Measurements from ENCODE around the gene TAS2R60.
A peak's percentile ranks its signal among the peaks of the same experiment; 100 is the strongest.
"Not testable (repeated sequence)": the region's sequence is repeated elsewhere in the genome, so short reads cannot be mapped to it uniquely, and the experiment has no call there.

The TAS2R60 gene

GRCh38 chr7:143443153-143443552, at the start of gene TAS2R60:
Gene TAS2R60, plus strand, starts transcription at chr7:143443453. Its CDS starts 0 bp downstream, at chr7:143443453.
- DNase-seq (ENCODE audit: low read depth in 2 of 2), result no peak

GRCh38 chr7:143394068-143394467, 49.2 kb upstream of the TAS2R60 start:
- no peak for DNase-seq (ENCODE audit: low read depth in 2 of 2)

- no peak for DNase-seq (ENCODE audit: low read depth in 2 of 2)
Measured at GRCh38 chr7:143394777-143395176, 48.5 kb upstream of the TAS2R60 start.

- no peak for DNase-seq (ENCODE audit: low read depth in 2 of 2)
Measured at GRCh38 chr7:143395187-143396149, 47.8 kb upstream of the TAS2R60 start.

GRCh38 chr7:143396182-143396581, 47.1 kb upstream of the TAS2R60 start:
- DNase-seq (ENCODE audit: low read depth in 2 of 2), result no peak

- DNase-seq (ENCODE audit: low read depth in 2 of 2), result no peak
Measured at GRCh38 chr7:143396625-143397556, 46.4 kb upstream of the TAS2R60 start.

GRCh38 chr7:143397710-143398530, 45.3 kb upstream of the TAS2R60 start:
- no peak for DNase-seq (ENCODE audit: low read depth in 2 of 2)

- no peak for DNase-seq (ENCODE audit: low read depth in 2 of 2)
Measured at GRCh38 chr7:143398616-143399015, 44.6 kb upstream of the TAS2R60 start.

- DNase-seq (ENCODE audit: low read depth in 2 of 2), result no peak
Measured at GRCh38 chr7:143399151-143399550, 44.1 kb upstream of the TAS2R60 start.

GRCh38 chr7:143399642-143400041, 43.6 kb upstream of the TAS2R60 start:
- DNase-seq (ENCODE audit: low read depth in 2 of 2), result no peak

- no peak for DNase-seq (ENCODE audit: low read depth in 2 of 2)
Measured at GRCh38 chr7:143401265-143401664, 42.0 kb upstream of the TAS2R60 start.

GRCh38 chr7:143402233-143402632, 41.0 kb upstream of the TAS2R60 start:
- not testable (repeated sequence) for DNase-seq (ENCODE audit: low read depth in 2 of 2)

GRCh38 chr7:143405173-143406001, 37.9 kb upstream of the TAS2R60 start:
- DNase-seq (ENCODE audit: low read depth in 2 of 2), result no peak

- DNase-seq (ENCODE audit: low read depth in 2 of 2), result no peak
Measured at GRCh38 chr7:143406002-143406357, 37.3 kb upstream of the TAS2R60 start.

GRCh38 chr7:143407287-143408251, 35.7 kb upstream of the TAS2R60 start:
- DNase-seq (ENCODE audit: low read depth in 2 of 2), result peak in 1 of 2 donors; percentile 10

GRCh38 chr7:143408252-143408685, 35.0 kb upstream of the TAS2R60 start:
- no peak for DNase-seq (ENCODE audit: low read depth in 2 of 2)

- peak in 1 of 2 donors; percentile 17 for DNase-seq (ENCODE audit: low read depth in 2 of 2)
Measured at GRCh38 chr7:143408686-143409561, 34.3 kb upstream of the TAS2R60 start, which contains the start of gene EPHA1. Gene EPHA1, minus strand, starts transcription at chr7:143408856. Its CDS starts 51 bp downstream, at chr7:143408805.

- no peak for DNase-seq (ENCODE audit: low read depth in 2 of 2)
Measured at GRCh38 chr7:143410521-143411004, 32.7 kb upstream of the TAS2R60 start.
